Bronchus fibroblast of lung (primary cell): ENCODE data around the gene NUCB1. TPM values are rescaled to one million over a fixed set of nuclear protein-coding genes. Genes with fewer than 3 reads are reported as not detected.

Experiments
- total RNA-seq: library from RNA; depleted of rRNA; stranded (reverse); fragments of >200 nt; gene quantifications from 2 replicates; pipeline ENCODE4 v1.2.3, GENCODE V29; 2015

Gene NUCB1
- 166 and 176 TPM in 2 replicates for total RNA-seq

GRCh38 chr19:48899781-48900476 lies at the start of gene NUCB1:
NUCB1 (plus strand) TSS chr19:48900312; CDS start chr19:48900797, 485 bp downstream.

GRCh38 chr19:48868114-48868886 lies 31.8 kb upstream of the NUCB1 start, which contains the start of gene PLEKHA4:
PLEKHA4 (minus strand) TSS chr19:48868617; CDS start chr19:48867620, 997 bp downstream.

GRCh38 chr19:48872182-48872883 lies 27.8 kb upstream of the NUCB1 start, which contains the start of gene PPP1R15A:
PPP1R15A (plus strand) TSS chr19:48872421; CDS start chr19:48873234, 813 bp downstream.

GRCh38 chr19:48933382-48933932 lies 33.3 kb downstream of the NUCB1 start, which contains the start of gene DHDH:
DHDH (plus strand) TSS chr19:48933699; CDS start chr19:48933722, 23 bp downstream.

GRCh38 chr19:48954595-48955307 lies 54.6 kb downstream of the NUCB1 start, which contains the start of gene BAX:
BAX (plus strand) TSS chr19:48954875; CDS start chr19:48954929, 54 bp downstream.

GRCh38 chr19:48965040-48965805 lies 65.1 kb downstream of the NUCB1 start, which contains the start of gene FTL:
FTL (plus strand) TSS chr19:48965309; CDS start chr19:48965508, 199 bp downstream.

Other genes with a start within 250 kb of the NUCB1 start
- gene NTN5, start 227.3 kb upstream of the NUCB1 start, total RNA-seq, result 0.34 TPM in 1 of 2 replicates, not detected in the other
- not detected in 2 replicates for gene FUT2, start 204.3 kb upstream of the NUCB1 start, total RNA-seq
- 5.0 and 5.2 TPM in 2 replicates for gene MAMSTR, start 180.6 kb upstream of the NUCB1 start, total RNA-seq
- 8.3 and 8.7 TPM in 2 replicates for gene RASIP1, start 159.7 kb upstream of the NUCB1 start, total RNA-seq
- under 0.01 TPM in 1 of 2 replicates, not detected in the other for gene IZUMO1, start 153.4 kb upstream of the NUCB1 start, total RNA-seq
- 0.15 and 0.17 TPM in 2 replicates for gene FUT1, start 147.7 kb upstream of the NUCB1 start, total RNA-seq
- not detected in 2 replicates for gene FGF21, start 144.8 kb upstream of the NUCB1 start, total RNA-seq
- gene BCAT2, start 89.3 kb upstream of the NUCB1 start, total RNA-seq, result 61.5 and 67.0 TPM in 2 replicates
- 2.7 and 6.5 TPM in 2 replicates for gene HSD17B14, start 63.8 kb upstream of the NUCB1 start, total RNA-seq
- 11.4 and 20.1 TPM in 2 replicates for gene PLEKHA4, start 31.7 kb upstream of the NUCB1 start, total RNA-seq
- 23.3 and 33.8 TPM in 2 replicates for gene PPP1R15A, start 27.9 kb upstream of the NUCB1 start, total RNA-seq
- gene TULP2, start 1.6 kb upstream of the NUCB1 start, total RNA-seq, result 0.17 and 0.45 TPM in 2 replicates
- gene DHDH, start 33.4 kb downstream of the NUCB1 start, total RNA-seq, result not detected in 2 replicates
- 127 and 135 TPM in 2 replicates for gene BAX, start 54.6 kb downstream of the NUCB1 start, total RNA-seq
- gene FTL, start 65.0 kb downstream of the NUCB1 start, total RNA-seq, result 3,185 and 3,463 TPM in 2 replicates
- gene GYS1, start 93.0 kb downstream of the NUCB1 start, total RNA-seq, result 28.7 and 30.8 TPM in 2 replicates
- 350 and 368 TPM in 2 replicates for gene RUVBL2, start 93.6 kb downstream of the NUCB1 start, total RNA-seq
- 0.45 TPM in 1 of 2 replicates, not detected in the other for gene LHB, start 116.8 kb downstream of the NUCB1 start, total RNA-seq
- not detected in 2 replicates for gene CGB3, start 124.0 kb downstream of the NUCB1 start, total RNA-seq
- gene CGB2, start 131.6 kb downstream of the NUCB1 start, total RNA-seq, result 0.34 TPM in 1 of 2 replicates, not detected in the other
- gene CGB1, start 136.6 kb downstream of the NUCB1 start, total RNA-seq, result 2.9 TPM in 1 of 2 replicates, not detected in the other
- gene CGB5, start 143.5 kb downstream of the NUCB1 start, total RNA-seq, result not detected in 2 replicates
- not detected in 2 replicates for gene CGB8, start 148.8 kb downstream of the NUCB1 start, total RNA-seq
- 0.30 and 0.34 TPM in 2 replicates for gene CGB7, start 157.4 kb downstream of the NUCB1 start, total RNA-seq
- gene NTF4, start 164.5 kb downstream of the NUCB1 start, total RNA-seq, result not detected in 2 replicates
- not detected in 2 replicates for gene KCNA7, start 172.4 kb downstream of the NUCB1 start, total RNA-seq
- gene SNRNP70, start 185.1 kb downstream of the NUCB1 start, total RNA-seq, result 178 and 179 TPM in 2 replicates
- 4.7 and 5.2 TPM in 2 replicates for gene LIN7B, start 214.1 kb downstream of the NUCB1 start, total RNA-seq
- 2.2 and 3.3 TPM in 2 replicates for gene C19orf73, start 218.8 kb downstream of the NUCB1 start, total RNA-seq
- 2.2 TPM in 2 replicates for gene PPFIA3, start 219.2 kb downstream of the NUCB1 start, total RNA-seq